GM19372 (cell line): ENCODE results near the gene CDHR4.

ENCODE experiments used
- ATAC-seq: cut with Tn5 transposase; IDR thresholded peaks from one replicate; pipeline ENCODE4 v1.9.1; 2021; ENCODE audit warnings: mild to moderate bottlenecking, low read depth, moderate library complexity; ENCODE audit not compliant: unreplicated experiment

CDHR4 gene

GRCh38 chr3:49747792-49748480 lies 51.7 kb downstream of the CDHR4 start:
- no peak for ATAC-seq

GRCh38 chr3:49745986-49746385 lies 53.7 kb downstream of the CDHR4 start:
- no peak for ATAC-seq
